K562 (cell line): ENCODE data around the gene RARG.
A peak's percentile ranks its signal among the peaks of the same experiment; 100 is the strongest.

Source experiments
- KAT7 ChIP-seq: sonication (generic); formaldehyde crosslinking; IDR thresholded peaks from 2 replicates; pipeline ENCODE4 v1.8.0; 2022; ENCODE audit warnings: missing genetic modification reagents, mild to moderate bottlenecking, borderline replicate concordance
- NFIC ChIP-seq: fragments of 450-650 bp; IDR thresholded peaks from 2 replicates; pipeline ENCODE4 v1.6.1; 2017; ENCODE audit warnings: mild to moderate bottlenecking, inconsistent platforms
- POLR2AphosphoS5 ChIP-seq: IDR thresholded peaks from 2 replicates; pipeline ENCODE4 v1.6.1; 2011; ENCODE audit warnings: mild to moderate bottlenecking, low read depth, low read length, moderate library complexity; ENCODE audit not compliant: control insufficient read depth, insufficient read depth
- ZNF431 ChIP-seq: sonication (generic); formaldehyde crosslinking; IDR thresholded peaks from 2 replicates; pipeline ENCODE4 v1.8.0; 2022; ENCODE audit warnings: mild to moderate bottlenecking, missing genetic modification reagents
- TF ChIP-seq, protein P1 (sequence below), 3 experiments: IDR thresholded peaks in 2 of 3; conservative IDR thresholded peaks in 1 of 3; 2 replicates each; pipeline ENCODE4 v1.5.1; 2011 to 2012; ENCODE audit warnings: low read length in 3 of 3, mild to moderate bottlenecking in 3 of 3, control low read depth in 2 of 3, improper control_type of control experiment in 1 of 3, inconsistent platforms in 1 of 3, low read depth in 1 of 3, mixed read lengths in 1 of 3, moderate library complexity in 1 of 3; ENCODE audit not compliant: insufficient read depth in 2 of 3

GRCh38 chr12:53251477-53252348, 19.7 kb upstream of the RARG start:
- TF ChIP-seq ZNF431 (CRISPR knock-in tag) (no peak), KAT7 (CRISPR knock-in tag) (no peak), POLR2AphosphoS5 (peak; percentile 34; the same call in 1 of the 2 replicates), NFIC (peak; percentile 55; the same call in 1 of the 2 replicates)
- TF ChIP-seq, protein P1, sequence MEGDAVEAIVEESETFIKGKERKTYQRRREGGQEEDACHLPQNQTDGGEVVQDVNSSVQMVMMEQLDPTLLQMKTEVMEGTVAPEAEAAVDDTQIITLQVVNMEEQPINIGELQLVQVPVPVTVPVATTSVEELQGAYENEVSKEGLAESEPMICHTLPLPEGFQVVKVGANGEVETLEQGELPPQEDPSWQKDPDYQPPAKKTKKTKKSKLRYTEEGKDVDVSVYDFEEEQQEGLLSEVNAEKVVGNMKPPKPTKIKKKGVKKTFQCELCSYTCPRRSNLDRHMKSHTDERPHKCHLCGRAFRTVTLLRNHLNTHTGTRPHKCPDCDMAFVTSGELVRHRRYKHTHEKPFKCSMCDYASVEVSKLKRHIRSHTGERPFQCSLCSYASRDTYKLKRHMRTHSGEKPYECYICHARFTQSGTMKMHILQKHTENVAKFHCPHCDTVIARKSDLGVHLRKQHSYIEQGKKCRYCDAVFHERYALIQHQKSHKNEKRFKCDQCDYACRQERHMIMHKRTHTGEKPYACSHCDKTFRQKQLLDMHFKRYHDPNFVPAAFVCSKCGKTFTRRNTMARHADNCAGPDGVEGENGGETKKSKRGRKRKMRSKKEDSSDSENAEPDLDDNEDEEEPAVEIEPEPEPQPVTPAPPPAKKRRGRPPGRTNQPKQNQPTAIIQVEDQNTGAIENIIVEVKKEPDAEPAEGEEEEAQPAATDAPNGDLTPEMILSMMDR (IDR thresholded peaks at IDR 0.05 in 2 of 3, conservative IDR thresholded peaks at IDR 0.05 in 1 of 3; ENCODE audit: insufficient read depth in 2 of 3, low read depth in 1 of 3, low read length in 3 of 3), result peak; percentile 66 to 73 (median 71)
